Measurements from ENCODE around the gene NTN4.

Gene NTN4

DNA sequence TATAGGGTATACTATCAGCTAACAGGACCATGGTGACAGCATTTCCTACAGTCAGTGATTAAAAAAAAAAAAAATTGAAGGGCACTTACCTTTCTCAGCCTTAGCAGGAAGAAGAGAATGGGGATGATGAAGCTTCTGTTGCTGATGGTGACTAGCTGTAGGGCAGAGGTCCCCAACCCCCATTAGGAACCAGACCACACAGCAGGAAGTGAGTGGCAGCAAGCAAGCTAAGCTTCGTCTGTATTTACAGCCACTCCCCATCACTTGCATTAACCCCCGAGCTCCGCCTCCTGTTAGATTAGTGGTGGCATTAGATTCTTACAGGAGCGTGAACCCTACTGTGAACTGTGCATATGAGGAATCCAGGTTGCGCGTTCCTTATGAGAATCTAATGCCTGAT lies 148.0 kb downstream of the NTN4 start:
- DNase-seq (ENCODE audit: low read depth, low spot score) = no peak
- WGBS (ENCODE audit: insufficient coverage, insufficient read length) = no CpG with 5 or more reads among the region's 6 CpGs
- Histone ChIP-seq H3K4me1 (ENCODE audit: control insufficient read depth, insufficient read depth, low read length) (no peaks in the 10 kb centered on the region), H3K36me3 (ENCODE audit: control insufficient read depth, insufficient read depth, low read length) (no peaks in the 10 kb centered on the region), H3K9me3 (ENCODE audit: control insufficient read depth, insufficient read depth, low read length) (no peaks in the 10 kb centered on the region; the same call in 1 of the 2 replicates), H3K4me3 (ENCODE audit: low read length) (no peak overlapping the region), H3K27ac (ENCODE audit: low read length) (no peak overlapping the region), H3K27me3 (ENCODE audit: control insufficient read depth, insufficient read depth, low read length) (no peaks in the 10 kb centered on the region)

DNA sequence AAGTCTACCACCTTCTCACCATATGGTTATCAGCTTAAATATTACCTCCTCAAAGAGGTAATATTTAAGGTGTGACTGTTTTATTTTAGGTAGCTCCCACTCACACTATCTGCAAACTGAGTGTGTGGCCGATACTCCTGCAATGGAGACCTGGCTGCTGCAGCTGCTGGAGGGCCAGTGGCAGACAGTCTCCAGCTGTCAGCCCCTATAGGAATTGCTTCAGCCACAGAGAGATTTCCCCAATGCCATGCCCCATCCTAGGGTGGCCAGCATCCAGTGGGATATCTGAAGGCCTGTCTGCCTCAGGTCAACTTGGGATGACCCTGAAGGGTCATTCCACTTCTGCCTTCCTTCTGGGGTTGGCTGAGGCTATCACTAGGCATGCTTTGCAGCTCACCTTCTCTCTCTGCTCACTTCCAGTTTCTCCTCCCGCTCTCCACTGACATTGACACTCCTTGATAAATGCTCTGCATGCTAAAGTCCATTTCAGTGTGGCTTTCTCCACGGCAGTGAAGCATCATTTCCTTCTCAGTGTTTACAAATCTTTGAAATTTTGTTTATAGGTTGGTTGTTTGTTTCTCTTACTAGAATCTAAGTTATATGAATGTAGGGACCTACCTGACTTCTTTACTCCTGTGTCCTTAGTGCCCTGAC lies 149.1 kb downstream of the NTN4 start:
- Histone ChIP-seq H3K36me3 (ENCODE audit: control insufficient read depth, insufficient read depth, low read length) (no peaks in the 10 kb centered on the region), H3K4me3 (ENCODE audit: low read length) (no peak overlapping the region), H3K9me3 (ENCODE audit: control insufficient read depth, insufficient read depth, low read length) (no peaks in the 10 kb centered on the region; the same call in 1 of the 2 replicates), H3K4me1 (ENCODE audit: control insufficient read depth, insufficient read depth, low read length) (no peaks in the 10 kb centered on the region), H3K27ac (ENCODE audit: low read length) (no peak overlapping the region), H3K27me3 (ENCODE audit: control insufficient read depth, insufficient read depth, low read length) (no peaks in the 10 kb centered on the region)
- WGBS (ENCODE audit: insufficient coverage, insufficient read length) = no CpG with 5 or more reads among the region's 3 CpGs
- no peak for DNase-seq (ENCODE audit: low read depth, low spot score)

DNA sequence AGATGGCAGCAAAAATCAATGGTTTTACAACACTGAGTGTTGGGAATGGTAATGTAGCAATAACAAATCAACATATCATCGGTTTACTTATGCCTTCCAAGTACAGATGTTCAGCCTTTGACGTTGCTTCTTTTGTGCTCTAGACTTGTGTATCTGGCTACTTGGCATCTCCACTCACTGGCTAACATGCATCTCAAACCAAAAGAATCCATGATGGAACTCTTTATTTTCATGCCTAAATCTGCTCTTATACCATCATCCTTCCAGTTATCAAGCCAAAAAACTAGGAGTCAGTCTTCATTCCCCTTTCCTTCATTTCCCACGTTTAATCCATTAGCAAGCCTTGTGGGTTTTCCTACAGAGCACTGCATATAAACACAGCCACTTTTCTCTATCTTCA lies 150.0 kb downstream of the NTN4 start:
- Histone ChIP-seq H3K4me1 (ENCODE audit: control insufficient read depth, insufficient read depth, low read length) (no peaks in the 10 kb centered on the region), H3K27me3 (ENCODE audit: control insufficient read depth, insufficient read depth, low read length) (no peaks in the 10 kb centered on the region), H3K36me3 (ENCODE audit: control insufficient read depth, insufficient read depth, low read length) (no peaks in the 10 kb centered on the region), H3K4me3 (ENCODE audit: low read length) (no peak overlapping the region), H3K27ac (ENCODE audit: low read length) (no peak overlapping the region), H3K9me3 (ENCODE audit: control insufficient read depth, insufficient read depth, low read length) (no peaks in the 10 kb centered on the region; the same call in 1 of the 2 replicates)
- DNase-seq (ENCODE audit: low read depth, low spot score) = no peak
- WGBS (ENCODE audit: insufficient coverage, insufficient read length) = no CpG with 5 or more reads among the region's 3 CpGs

DNA sequence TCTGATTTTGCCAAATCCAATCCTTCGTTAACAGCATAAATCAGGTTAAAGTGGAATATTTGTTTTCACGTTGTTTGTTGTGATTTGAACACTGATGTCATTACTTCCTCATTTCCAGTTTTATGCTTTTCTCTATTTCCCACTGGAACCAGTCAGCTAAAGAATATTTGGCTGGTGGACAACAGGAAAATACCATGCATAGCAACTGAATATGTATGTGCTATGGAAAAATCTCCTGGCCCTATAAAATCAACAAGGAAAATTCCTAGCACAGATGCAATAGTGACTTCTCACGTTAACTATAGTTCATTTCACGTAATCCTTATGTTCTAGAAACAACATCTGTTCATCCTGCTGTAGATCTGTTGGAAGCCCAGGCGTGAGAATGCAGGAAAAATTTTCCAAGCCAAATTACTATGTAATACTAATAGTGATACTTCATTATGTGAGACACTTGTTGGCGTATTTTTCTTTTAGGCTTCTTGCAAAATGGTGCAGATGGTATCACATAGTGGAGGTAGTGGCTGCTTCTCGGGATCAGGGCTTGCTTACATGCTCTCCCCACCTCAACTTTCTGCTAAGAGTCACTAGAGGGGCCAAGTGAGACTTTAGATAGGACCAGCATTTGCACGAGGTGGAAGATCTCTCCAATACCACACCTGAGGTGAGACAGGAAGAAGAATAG lies 153.0 kb downstream of the NTN4 start:
- no peaks in the 10 kb centered on the region for H3K4me1 ChIP-seq (ENCODE audit: control insufficient read depth, insufficient read depth, low read length)
- no peaks in the 10 kb centered on the region for H3K36me3 ChIP-seq (ENCODE audit: control insufficient read depth, insufficient read depth, low read length)
- WGBS (ENCODE audit: insufficient coverage, insufficient read length) = no CpG with 5 or more reads among the region's 8 CpGs
- H3K27me3 ChIP-seq (ENCODE audit: control insufficient read depth, insufficient read depth, low read length) = no peaks in the 10 kb centered on the region
- DNase-seq (ENCODE audit: low read depth, low spot score) = no peak
- H3K4me3 ChIP-seq (ENCODE audit: low read length) = no peak overlapping the region
- H3K27ac ChIP-seq (ENCODE audit: low read length) = no peak overlapping the region
- no peaks in the 10 kb centered on the region; the same call in 1 of the 2 replicates for H3K9me3 ChIP-seq (ENCODE audit: control insufficient read depth, insufficient read depth, low read length)

DNA sequence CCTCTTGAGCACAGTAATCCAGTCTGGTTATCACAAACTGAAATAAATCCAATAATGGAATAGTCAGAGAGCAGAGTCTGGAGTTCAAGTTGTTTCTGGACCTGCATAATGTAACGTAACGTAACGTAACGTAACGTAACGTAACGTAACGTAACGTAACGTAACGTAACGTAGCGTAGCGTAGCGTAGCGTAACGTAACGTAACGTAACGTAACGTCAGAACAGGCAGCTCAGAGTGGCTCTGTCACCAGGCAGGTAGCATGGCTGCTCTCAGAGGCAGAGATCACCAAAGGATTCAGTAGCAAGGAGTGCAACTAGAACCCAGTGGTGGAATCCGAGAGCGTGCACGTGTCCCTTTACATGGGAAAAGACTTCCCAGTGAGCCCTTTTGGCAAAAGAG lies 153.6 kb downstream of the NTN4 start:
- H3K27ac ChIP-seq (ENCODE audit: low read length) = no peak overlapping the region
- no peak overlapping the region for H3K4me3 ChIP-seq (ENCODE audit: low read length)
- no peaks in the 10 kb centered on the region for H3K9me3 ChIP-seq (ENCODE audit: control insufficient read depth, insufficient read depth, low read length)
- H3K27me3 ChIP-seq (ENCODE audit: control insufficient read depth, insufficient read depth, low read length) = no peaks in the 10 kb centered on the region
- H3K4me1 ChIP-seq (ENCODE audit: control insufficient read depth, insufficient read depth, low read length) = no peaks in the 10 kb centered on the region
- no peaks in the 10 kb centered on the region for H3K36me3 ChIP-seq (ENCODE audit: control insufficient read depth, insufficient read depth, low read length)
- no peak for DNase-seq (ENCODE audit: low read depth, low spot score)
- no CpG with 5 or more reads among the region's 24 CpGs for WGBS (ENCODE audit: insufficient coverage, insufficient read length)

DNA sequence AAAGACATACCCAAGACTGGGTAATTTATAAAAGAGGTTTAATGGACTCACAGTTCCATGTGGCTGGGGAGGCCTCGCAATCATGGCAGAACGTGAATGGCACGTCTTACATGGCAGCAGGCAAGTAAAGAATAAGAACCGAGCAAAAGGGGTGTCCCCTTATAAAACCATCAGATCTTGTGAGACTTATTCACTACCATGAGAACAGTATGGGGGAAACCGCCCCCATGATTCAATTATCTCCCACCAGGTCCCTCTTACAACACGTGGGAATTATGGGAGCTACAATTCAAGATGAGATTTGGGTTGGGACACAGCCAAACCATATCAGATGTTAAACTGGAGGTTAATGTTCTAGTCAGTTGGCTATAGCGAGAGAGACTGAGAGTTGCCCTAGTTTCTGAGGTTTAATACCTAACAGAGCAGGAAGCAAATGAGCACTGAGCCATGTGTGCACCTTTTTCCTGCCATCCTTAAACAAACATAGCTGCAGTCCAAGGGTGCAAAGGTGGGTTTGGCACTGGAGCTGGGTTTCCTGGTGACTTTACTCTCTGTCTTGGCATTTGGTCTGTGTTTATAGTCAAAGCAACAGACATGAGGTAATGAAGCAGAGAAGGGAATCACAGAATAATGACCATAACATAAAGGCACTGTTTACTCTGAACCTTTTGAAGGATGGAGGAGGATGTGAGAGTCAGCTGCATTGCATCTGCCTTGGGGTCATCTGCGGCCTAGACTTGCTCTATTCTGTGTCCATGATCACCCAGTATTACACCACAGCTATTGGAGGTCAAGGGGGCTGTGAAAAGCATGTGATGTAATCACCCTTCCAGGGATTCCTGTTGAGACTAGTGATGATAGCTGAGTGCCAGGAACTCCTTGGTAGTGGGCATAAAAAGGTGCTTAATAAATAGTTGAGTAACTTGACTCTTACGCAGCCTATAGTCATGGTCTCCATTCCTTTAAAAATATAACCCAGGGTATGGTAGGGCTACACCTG lies 155.6 kb downstream of the NTN4 start:
- DNase-seq (ENCODE audit: low read depth, low spot score) = no peak
- no peak overlapping the region for H3K27ac ChIP-seq (ENCODE audit: low read length)

DNA sequence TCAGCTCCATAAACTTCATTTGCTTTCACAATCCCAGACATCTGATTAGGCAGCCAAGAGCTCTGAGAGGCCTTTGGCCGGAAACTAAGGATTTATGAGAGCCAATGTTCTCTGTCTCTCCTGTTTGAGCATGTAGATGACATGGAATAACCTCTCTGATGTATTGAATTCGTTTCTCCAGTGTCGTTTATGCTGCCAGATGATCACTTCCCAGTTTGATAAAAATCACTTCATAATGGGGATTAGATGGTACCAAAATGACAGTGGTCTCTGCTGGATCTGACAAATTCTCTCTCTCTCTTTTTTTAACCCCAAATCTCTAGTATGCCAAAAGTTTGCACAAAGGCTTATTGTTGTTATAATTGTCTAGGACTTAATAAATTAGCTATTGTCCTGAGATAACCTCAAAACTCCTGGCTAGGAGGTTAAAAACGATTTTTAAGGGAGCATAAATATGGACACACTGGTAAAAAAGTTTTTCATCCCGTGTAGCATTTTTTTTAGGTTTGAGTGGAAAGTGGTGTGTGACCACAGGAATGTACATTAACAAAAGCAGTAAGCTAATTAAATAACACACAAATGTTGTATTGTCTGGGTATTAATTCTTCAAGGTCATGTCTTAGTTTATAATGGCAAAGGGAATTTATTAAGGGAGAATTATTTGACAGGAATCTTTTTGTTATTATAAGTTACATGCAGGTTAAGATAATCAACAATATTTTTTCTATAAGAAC lies 156.7 kb downstream of the NTN4 start:
- H3K4me3 ChIP-seq (ENCODE audit: low read length) = no peak overlapping the region
- H3K4me1 ChIP-seq (ENCODE audit: control insufficient read depth, insufficient read depth, low read length) = no peaks in the 10 kb centered on the region
- no peak for DNase-seq (ENCODE audit: low read depth, low spot score)
- no peak overlapping the region for H3K27ac ChIP-seq (ENCODE audit: low read length)
- WGBS (ENCODE audit: insufficient coverage, insufficient read length) = no CpG with 5 or more reads among the region's 5 CpGs
- H3K27me3 ChIP-seq (ENCODE audit: control insufficient read depth, insufficient read depth, low read length) = no peaks in the 10 kb centered on the region
- no peaks in the 10 kb centered on the region for H3K9me3 ChIP-seq (ENCODE audit: control insufficient read depth, insufficient read depth, low read length)
- no peaks in the 10 kb centered on the region for H3K36me3 ChIP-seq (ENCODE audit: control insufficient read depth, insufficient read depth, low read length)

More for the DNA sequence above, 155.6 kb downstream of the NTN4 start:
- Histone ChIP-seq H3K27me3 (ENCODE audit: control insufficient read depth, insufficient read depth, low read length) (no peaks in the 10 kb centered on the region), H3K36me3 (ENCODE audit: control insufficient read depth, insufficient read depth, low read length) (no peaks in the 10 kb centered on the region), H3K4me3 (ENCODE audit: low read length) (no peak overlapping the region), H3K9me3 (ENCODE audit: control insufficient read depth, insufficient read depth, low read length) (no peaks in the 10 kb centered on the region), H3K4me1 (ENCODE audit: control insufficient read depth, insufficient read depth, low read length) (no peaks in the 10 kb centered on the region)
- WGBS (ENCODE audit: insufficient coverage, insufficient read length) = no CpG with 5 or more reads among the region's 9 CpGs

DNA sequence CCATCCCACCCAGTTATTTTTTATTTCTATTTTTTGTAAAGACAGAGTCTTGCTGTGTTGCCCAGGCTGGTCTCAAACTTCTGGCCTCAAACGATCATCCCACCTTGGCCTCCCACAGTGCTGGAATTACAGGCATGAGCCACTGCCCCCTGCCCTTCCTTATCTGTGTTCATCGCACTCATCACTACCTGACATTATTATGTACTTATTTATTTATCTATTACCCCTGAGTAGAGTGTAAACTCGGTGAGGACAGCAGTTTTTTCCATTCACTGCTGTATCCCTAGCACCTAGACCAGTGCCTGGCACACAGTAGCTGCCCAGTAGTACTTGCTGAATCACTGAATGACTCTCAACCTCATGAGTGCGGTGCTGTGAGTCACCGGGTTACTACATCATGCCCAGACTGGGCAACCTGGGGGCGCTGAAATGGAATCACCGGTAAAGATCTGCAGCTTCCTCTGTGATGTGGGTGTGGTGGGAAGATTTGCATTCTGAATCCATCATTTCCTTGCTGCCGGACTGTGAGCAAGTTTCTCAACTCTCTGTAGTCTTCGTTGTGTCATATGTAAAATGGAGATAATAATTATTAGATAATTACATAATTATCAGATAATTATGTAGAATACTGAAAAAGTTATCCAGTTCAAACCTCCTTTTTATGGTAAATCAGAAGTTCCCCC lies 157.4 kb downstream of the NTN4 start:
- no peaks in the 10 kb centered on the region for H3K4me1 ChIP-seq (ENCODE audit: control insufficient read depth, insufficient read depth, low read length)
- DNase-seq (ENCODE audit: low read depth, low spot score) = no peak
- H3K36me3 ChIP-seq (ENCODE audit: control insufficient read depth, insufficient read depth, low read length) = no peaks in the 10 kb centered on the region
- no CpG with 5 or more reads among the region's 9 CpGs for WGBS (ENCODE audit: insufficient coverage, insufficient read length)
- H3K4me3 ChIP-seq (ENCODE audit: low read length) = no peak overlapping the region
- H3K27ac ChIP-seq (ENCODE audit: low read length) = no peak overlapping the region
- no peaks in the 10 kb centered on the region for H3K27me3 ChIP-seq (ENCODE audit: control insufficient read depth, insufficient read depth, low read length)
- no peaks in the 10 kb centered on the region for H3K9me3 ChIP-seq (ENCODE audit: control insufficient read depth, insufficient read depth, low read length)

DNA sequence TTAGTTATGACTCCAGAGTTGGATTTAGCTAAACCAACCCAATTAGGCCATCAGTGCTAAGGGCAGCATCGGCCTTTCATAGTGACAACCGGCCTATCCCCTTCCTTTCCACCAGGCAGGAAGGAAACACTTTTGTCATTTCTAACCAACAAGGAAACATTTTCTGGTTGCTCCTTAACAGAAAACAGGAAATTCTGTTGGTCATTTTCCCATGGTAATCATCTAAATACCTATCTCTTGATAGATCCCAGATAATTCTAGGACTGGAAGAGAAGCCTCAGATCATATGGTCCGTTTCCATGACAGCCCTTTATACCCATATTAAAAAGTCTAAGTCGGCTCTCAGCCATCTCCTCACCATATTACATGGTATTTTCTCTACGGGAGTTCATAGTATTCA lies 160.1 kb downstream of the NTN4 start:
- Histone ChIP-seq H3K27ac (ENCODE audit: low read length) (no peak overlapping the region), H3K4me3 (ENCODE audit: low read length) (no peak overlapping the region), H3K4me1 (ENCODE audit: control insufficient read depth, insufficient read depth, low read length) (no peaks in the 10 kb centered on the region), H3K27me3 (ENCODE audit: control insufficient read depth, insufficient read depth, low read length) (no peaks in the 10 kb centered on the region), H3K36me3 (ENCODE audit: control insufficient read depth, insufficient read depth, low read length) (no peaks in the 10 kb centered on the region), H3K9me3 (ENCODE audit: control insufficient read depth, insufficient read depth, low read length) (no peaks in the 10 kb centered on the region)
- no CpG with 5 or more reads among the region's 5 CpGs for WGBS (ENCODE audit: insufficient coverage, insufficient read length)
- no peak for DNase-seq (ENCODE audit: low read depth, low spot score)
